ENCODE data around the gene OMG. TPM values are rescaled to one million over a fixed set of nuclear protein-coding genes. Genes with fewer than 3 reads are reported as not detected.

OMG gene
- total and polyA plus RNA-seq, 2 donors (not counting 1 experiment from before 2014, with no cell fraction given) = 0.39 to 1.7 TPM

DNA sequence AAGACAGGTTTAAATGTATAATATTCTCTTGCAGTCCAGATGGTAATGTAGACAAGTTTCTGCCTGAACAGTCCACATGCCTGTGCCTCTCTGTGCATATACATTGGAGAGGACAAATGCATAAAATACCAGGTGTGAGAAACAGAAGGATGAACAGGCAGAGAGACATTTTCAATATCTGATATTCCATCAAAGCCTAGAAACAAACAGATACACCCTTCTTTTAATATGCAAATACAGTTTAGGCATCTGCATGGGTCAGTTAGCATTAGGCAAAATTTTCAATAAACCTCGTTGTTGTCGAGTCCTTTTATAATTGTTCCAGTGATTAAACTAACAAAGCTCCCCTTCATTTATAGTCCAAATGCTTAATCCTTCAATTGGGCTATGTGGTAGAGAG, 897 bp downstream of the OMG start:
- ATAC-seq (ENCODE audit: low read depth) = no peak
- H3K4me1 Mint-ChIP-seq = peaks cover under 1% of the 10 kb centered on the region
- intact Hi-C loops (cut with micrococcal nuclease) = no loop called here

GRCh38 chr17:31295489-31295871, 1.6 kb downstream of the OMG start:
- intact Hi-C loops (cut with micrococcal nuclease) = no loop called here
- H3K27me3 Mint-ChIP-seq = no peaks in the 10 kb centered on the region
- no peak overlapping the region for H3K27ac Mint-ChIP-seq
- ATAC-seq (ENCODE audit: low read depth) = no peak
- POLR2A ChIA-PET = no interaction called here
- no peaks in the 10 kb centered on the region for H3K9me3 ChIP-seq (ENCODE audit: control extremely low read depth in 1 of 3, control insufficient read depth in 2 of 3, insufficient read depth in 1 of 3, low read length in 2 of 3)
- H3K4me3 ChIP-seq (ENCODE audit: control extremely low read depth in 1 of 5, extremely low read depth in 1 of 5, insufficient read depth in 1 of 5, low read depth in 2 of 5, low read length in 4 of 5) = no peak overlapping the region
- TF ChIP-seq, protein P1, sequence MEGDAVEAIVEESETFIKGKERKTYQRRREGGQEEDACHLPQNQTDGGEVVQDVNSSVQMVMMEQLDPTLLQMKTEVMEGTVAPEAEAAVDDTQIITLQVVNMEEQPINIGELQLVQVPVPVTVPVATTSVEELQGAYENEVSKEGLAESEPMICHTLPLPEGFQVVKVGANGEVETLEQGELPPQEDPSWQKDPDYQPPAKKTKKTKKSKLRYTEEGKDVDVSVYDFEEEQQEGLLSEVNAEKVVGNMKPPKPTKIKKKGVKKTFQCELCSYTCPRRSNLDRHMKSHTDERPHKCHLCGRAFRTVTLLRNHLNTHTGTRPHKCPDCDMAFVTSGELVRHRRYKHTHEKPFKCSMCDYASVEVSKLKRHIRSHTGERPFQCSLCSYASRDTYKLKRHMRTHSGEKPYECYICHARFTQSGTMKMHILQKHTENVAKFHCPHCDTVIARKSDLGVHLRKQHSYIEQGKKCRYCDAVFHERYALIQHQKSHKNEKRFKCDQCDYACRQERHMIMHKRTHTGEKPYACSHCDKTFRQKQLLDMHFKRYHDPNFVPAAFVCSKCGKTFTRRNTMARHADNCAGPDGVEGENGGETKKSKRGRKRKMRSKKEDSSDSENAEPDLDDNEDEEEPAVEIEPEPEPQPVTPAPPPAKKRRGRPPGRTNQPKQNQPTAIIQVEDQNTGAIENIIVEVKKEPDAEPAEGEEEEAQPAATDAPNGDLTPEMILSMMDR (IDR thresholded peaks at IDR 0.05) = no peak
- TF ChIP-seq EZH2 (IDR thresholded peaks at IDR 0.05; ENCODE audit: borderline replicate concordance, insufficient read depth, low read depth, low read length, poor library complexity, severe bottlenecking) = no peak
- no peaks in the 10 kb centered on the region for H3K4me1 Mint-ChIP-seq
- no peak overlapping the region for H2AFZ ChIP-seq (ENCODE audit: insufficient read depth, low read depth, low read length, poor library complexity, severe bottlenecking)
- WGBS (ENCODE audit: insufficient coverage) = 88% methylated on average over 1 of the region's 1 CpG
- peaks cover 0 to 4% of the 10 kb centered on the region in 2 experiments for H3K36me3 ChIP-seq (replicated peaks in 1 of 2; ENCODE audit: control extremely low read depth in 1 of 2, control insufficient read depth in 1 of 2, extremely low read depth in 1 of 2, insufficient read depth in 2 of 2, low read length in 1 of 2)
- H4K20me1 ChIP-seq (ENCODE audit: control insufficient read depth, insufficient read depth, low read length, poor library complexity, severe bottlenecking) = no peaks in the 10 kb centered on the region
- H3K4me1 ChIP-seq (ENCODE audit: control insufficient read depth in 2 of 2, insufficient read depth in 2 of 2, low read length in 2 of 2) = no peaks in the 10 kb centered on the region
- no peaks in the 10 kb centered on the region for H3K27me3 ChIP-seq (replicated peaks in 1 of 4; ENCODE audit: control extremely low read depth in 1 of 4, control insufficient read depth in 3 of 4, insufficient read depth in 4 of 4, low read length in 3 of 4)
- DNase-seq = no peak
- H3K9me3 Mint-ChIP-seq (ENCODE audit: insufficient read depth) = no peaks in the 10 kb centered on the region
- H3K9ac ChIP-seq (ENCODE audit: low read length) = no peak overlapping the region
- H3K4me3 Mint-ChIP-seq = no peak overlapping the region
- H3K4me2 ChIP-seq (replicated peaks; ENCODE audit: low read depth, low read length, poor library complexity, severe bottlenecking) = no peak overlapping the region
- CTCF ChIA-PET = interaction anchor here (0.8 kb wide), 1 partner anchor 31 kb away, joined by 3 read pairs; no protein-coding TSS in a partner anchor
- H3K27ac ChIP-seq (ENCODE audit: low read length in 2 of 2) = no peak overlapping the region
- H3K79me2 ChIP-seq (ENCODE audit: control insufficient read depth, insufficient read depth, low read length) = peaks cover 7% of the 10 kb centered on the region

More for the DNA sequence above, 897 bp downstream of the OMG start:
- no peaks in the 10 kb centered on the region for H3K27me3 Mint-ChIP-seq
- no CpG with 5 or more reads among the region's 2 CpGs for WGBS (ENCODE audit: insufficient coverage)
- peaks cover 0 to 4% of the 10 kb centered on the region in 2 experiments for H3K36me3 ChIP-seq (replicated peaks in 1 of 2; ENCODE audit: control extremely low read depth in 1 of 2, control insufficient read depth in 1 of 2, extremely low read depth in 1 of 2, insufficient read depth in 2 of 2, low read length in 1 of 2)
- no peaks in the 10 kb centered on the region for H3K9me3 Mint-ChIP-seq (ENCODE audit: insufficient read depth)
- no peaks in the 10 kb centered on the region for H4K20me1 ChIP-seq (ENCODE audit: control insufficient read depth, insufficient read depth, low read length, poor library complexity, severe bottlenecking)
- ChIA-PET POLR2A (no interaction called here), CTCF (no interaction called here)
- H3K9me3 ChIP-seq (ENCODE audit: control extremely low read depth in 1 of 3, control insufficient read depth in 2 of 3, insufficient read depth in 1 of 3, low read length in 2 of 3) = no peaks in the 10 kb centered on the region
- H3K4me2 ChIP-seq (replicated peaks; ENCODE audit: low read depth, low read length, poor library complexity, severe bottlenecking) = no peak overlapping the region
- H3K79me2 ChIP-seq (ENCODE audit: control insufficient read depth, insufficient read depth, low read length) = peaks cover 11% of the 10 kb centered on the region
- H3K4me3 Mint-ChIP-seq = no peak overlapping the region
- H3K4me3 ChIP-seq (ENCODE audit: control extremely low read depth in 1 of 5, extremely low read depth in 1 of 5, insufficient read depth in 1 of 5, low read depth in 2 of 5, low read length in 4 of 5) = no peak overlapping the region
- H2AFZ ChIP-seq (ENCODE audit: insufficient read depth, low read depth, low read length, poor library complexity, severe bottlenecking) = no peak overlapping the region
- DNase-seq = no peak
- H3K27ac ChIP-seq (ENCODE audit: low read length in 2 of 2) = no peak overlapping the region
- no peak overlapping the region for H3K9ac ChIP-seq (ENCODE audit: low read length)
- H3K27ac Mint-ChIP-seq = no peak overlapping the region
- no peaks in the 10 kb centered on the region for H3K4me1 ChIP-seq (ENCODE audit: control insufficient read depth in 2 of 2, insufficient read depth in 2 of 2, low read length in 2 of 2)
- no peaks in the 10 kb centered on the region for H3K27me3 ChIP-seq (replicated peaks in 1 of 4; ENCODE audit: control extremely low read depth in 1 of 4, control insufficient read depth in 3 of 4, insufficient read depth in 4 of 4, low read length in 3 of 4)
- TF ChIP-seq EZH2 (IDR thresholded peaks at IDR 0.05; ENCODE audit: borderline replicate concordance, insufficient read depth, low read depth, low read length, poor library complexity, severe bottlenecking) = no peak
- TF ChIP-seq, protein P1 (IDR thresholded peaks at IDR 0.05) = no peak

Measured in B cell (primary cell).